ENCODE measurements around the gene DAG1.

Gene DAG1

DNA sequence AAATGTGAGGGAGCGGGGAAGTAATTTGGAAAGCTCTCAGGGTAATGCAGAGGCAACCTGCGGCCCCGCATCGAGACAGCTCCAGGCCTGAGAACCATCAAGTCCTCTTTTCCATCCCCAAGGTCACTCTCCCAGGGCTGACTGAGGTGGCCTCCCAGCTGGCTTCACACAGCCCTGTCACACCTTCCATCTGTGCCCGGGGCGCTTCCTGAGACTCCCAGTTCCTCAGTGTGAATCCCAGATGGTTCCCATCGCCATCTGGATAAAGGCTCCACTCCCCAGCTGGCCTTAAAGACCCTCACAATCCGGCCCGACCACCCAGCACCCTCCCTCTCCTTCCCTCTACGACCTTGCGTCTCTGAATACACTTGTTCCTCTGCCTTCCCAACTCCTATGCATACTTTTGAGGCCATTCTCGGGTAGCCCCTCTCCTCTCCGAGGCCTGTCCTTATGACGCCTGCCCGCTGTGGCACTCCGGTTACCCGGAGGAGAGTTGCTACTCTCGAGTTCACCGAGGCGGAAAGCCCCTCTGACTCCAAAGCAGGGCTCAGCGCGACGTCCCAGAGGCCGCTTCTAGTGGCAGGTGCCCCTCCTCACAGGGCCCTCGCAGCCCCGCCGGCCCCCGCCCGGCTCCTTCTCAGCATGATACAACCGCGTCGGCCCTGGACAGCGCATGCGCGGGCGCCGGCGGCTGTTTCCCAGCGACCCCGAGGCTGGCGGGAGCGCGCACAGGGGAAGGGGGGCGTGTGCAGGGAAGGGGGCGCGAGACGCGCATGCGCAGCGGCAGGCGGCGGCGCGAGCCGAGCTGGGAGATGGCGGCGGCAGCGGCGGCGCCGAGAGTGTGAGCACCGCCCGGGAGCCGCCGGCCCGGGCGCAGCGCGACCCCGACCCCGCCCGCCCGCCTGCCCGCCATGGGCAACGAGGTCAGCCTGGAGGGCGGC lies 83.9 kb downstream of the DAG1 start, which contains the start of gene BSN:
BSN (plus strand) TSS at position 786 of the 941 bp plus-strand sequence; CDS start at position 912, 126 bp downstream.
- 0 out of 2 replicates have a peak, but pooled peaks cover 5% of the 10 kb centered on the region for H3F3A ChIP-seq (ENCODE audit: control insufficient read depth, insufficient read depth)
- no peaks in the 10 kb centered on the region for H3K36me3 ChIP-seq (ENCODE audit: control insufficient read depth, low read length)
- peak within 1 kb of the TSS; percentile 79 for H3K4me3 ChIP-seq (ENCODE audit: low read length)
- H3K4me1 ChIP-seq (ENCODE audit: control insufficient read depth, low read length) = peaks cover 18% of the 10 kb centered on the region
- H4K20me1 ChIP-seq (ENCODE audit: control insufficient read depth, insufficient read depth, low read depth, low read length) = no peaks in the 10 kb centered on the region
- peaks cover 34% of the 10 kb centered on the region for H3K27me3 ChIP-seq (ENCODE audit: control insufficient read depth, low read length)
- no peak within 1 kb of the TSS for H3K27ac ChIP-seq (ENCODE audit: low read depth, low read length)
- peak within 1 kb of the TSS; percentile 92 for H3K4me2 ChIP-seq (ENCODE audit: low read length)
- H3K9me2 ChIP-seq (replicated peaks; ENCODE audit: control insufficient read depth, low read length) = no peaks in the 10 kb centered on the region
- H3K79me2 ChIP-seq (ENCODE audit: control insufficient read depth, low read length) = no peaks in the 10 kb centered on the region
- TF ChIP-seq, protein P1, sequence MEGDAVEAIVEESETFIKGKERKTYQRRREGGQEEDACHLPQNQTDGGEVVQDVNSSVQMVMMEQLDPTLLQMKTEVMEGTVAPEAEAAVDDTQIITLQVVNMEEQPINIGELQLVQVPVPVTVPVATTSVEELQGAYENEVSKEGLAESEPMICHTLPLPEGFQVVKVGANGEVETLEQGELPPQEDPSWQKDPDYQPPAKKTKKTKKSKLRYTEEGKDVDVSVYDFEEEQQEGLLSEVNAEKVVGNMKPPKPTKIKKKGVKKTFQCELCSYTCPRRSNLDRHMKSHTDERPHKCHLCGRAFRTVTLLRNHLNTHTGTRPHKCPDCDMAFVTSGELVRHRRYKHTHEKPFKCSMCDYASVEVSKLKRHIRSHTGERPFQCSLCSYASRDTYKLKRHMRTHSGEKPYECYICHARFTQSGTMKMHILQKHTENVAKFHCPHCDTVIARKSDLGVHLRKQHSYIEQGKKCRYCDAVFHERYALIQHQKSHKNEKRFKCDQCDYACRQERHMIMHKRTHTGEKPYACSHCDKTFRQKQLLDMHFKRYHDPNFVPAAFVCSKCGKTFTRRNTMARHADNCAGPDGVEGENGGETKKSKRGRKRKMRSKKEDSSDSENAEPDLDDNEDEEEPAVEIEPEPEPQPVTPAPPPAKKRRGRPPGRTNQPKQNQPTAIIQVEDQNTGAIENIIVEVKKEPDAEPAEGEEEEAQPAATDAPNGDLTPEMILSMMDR (IDR thresholded peaks at IDR 0.05; ENCODE audit: low read depth, low read length, poor library complexity, severe bottlenecking) = no peak
- no peak for TF ChIP-seq EZH2phosphoT487 (IDR thresholded peaks at IDR 0.05; ENCODE audit: borderline replicate concordance, low read length)
- H3K9me3 ChIP-seq (ENCODE audit: control insufficient read depth, insufficient read depth, low read length) = no peaks in the 10 kb centered on the region

DNA sequence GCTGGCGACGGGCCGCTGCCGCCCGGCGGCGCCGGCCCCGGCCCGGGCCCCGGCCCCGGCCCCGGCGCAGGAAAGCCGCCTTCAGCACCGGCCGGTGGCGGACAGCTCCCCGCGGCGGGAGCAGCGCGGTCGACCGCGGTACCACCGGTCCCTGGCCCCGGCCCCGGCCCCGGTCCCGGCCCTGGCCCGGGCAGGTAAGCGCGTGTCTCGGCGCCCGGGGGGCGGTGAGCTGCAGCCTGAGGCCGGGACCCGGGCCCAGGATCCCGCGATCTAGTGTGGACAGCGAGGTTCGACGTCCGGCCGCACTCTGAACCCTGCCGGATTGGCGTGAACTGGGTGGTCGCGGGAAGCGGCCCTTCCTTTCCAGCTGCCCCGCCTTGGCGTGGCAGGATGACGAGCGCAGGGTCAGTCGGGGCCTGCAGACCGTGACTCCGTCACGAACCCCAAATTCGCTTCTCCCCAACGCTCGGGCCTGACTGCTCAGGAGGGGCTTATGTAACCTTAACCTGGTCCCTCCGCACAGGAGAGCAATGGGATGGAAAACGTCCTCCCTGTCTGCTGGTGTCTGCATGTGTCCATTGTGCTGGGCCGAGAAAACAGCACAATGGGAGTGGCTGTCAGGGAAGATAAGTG lies 84.7 kb downstream of the DAG1 start:
- peak overlapping the region; percentile 56 for H3K4me2 ChIP-seq (ENCODE audit: low read length)
- peaks cover 34% of the 10 kb centered on the region for H3K27me3 ChIP-seq (ENCODE audit: control insufficient read depth, low read length)
- no peaks in the 10 kb centered on the region for H4K20me1 ChIP-seq (ENCODE audit: control insufficient read depth, insufficient read depth, low read depth, low read length)
- TF ChIP-seq EZH2phosphoT487 (IDR thresholded peaks at IDR 0.05; ENCODE audit: borderline replicate concordance, low read length) = no peak
- TF ChIP-seq, protein P1 (IDR thresholded peaks at IDR 0.05; ENCODE audit: low read depth, low read length, poor library complexity, severe bottlenecking) = no peak
- H3F3A ChIP-seq (ENCODE audit: control insufficient read depth, insufficient read depth) = 0 out of 2 replicates have a peak, but pooled peaks cover 5% of the 10 kb centered on the region
- no peaks in the 10 kb centered on the region for H3K9me2 ChIP-seq (replicated peaks; ENCODE audit: control insufficient read depth, low read length)
- no peak overlapping the region for H3K27ac ChIP-seq (ENCODE audit: low read depth, low read length)
- no peaks in the 10 kb centered on the region for H3K36me3 ChIP-seq (ENCODE audit: control insufficient read depth, low read length)
- H3K4me1 ChIP-seq (ENCODE audit: control insufficient read depth, low read length) = peaks cover 18% of the 10 kb centered on the region
- H3K79me2 ChIP-seq (ENCODE audit: control insufficient read depth, low read length) = no peaks in the 10 kb centered on the region
- peak overlapping the region; percentile 53 for H3K4me3 ChIP-seq (ENCODE audit: low read length)
- no peaks in the 10 kb centered on the region for H3K9me3 ChIP-seq (ENCODE audit: control insufficient read depth, insufficient read depth, low read length)

DNA sequence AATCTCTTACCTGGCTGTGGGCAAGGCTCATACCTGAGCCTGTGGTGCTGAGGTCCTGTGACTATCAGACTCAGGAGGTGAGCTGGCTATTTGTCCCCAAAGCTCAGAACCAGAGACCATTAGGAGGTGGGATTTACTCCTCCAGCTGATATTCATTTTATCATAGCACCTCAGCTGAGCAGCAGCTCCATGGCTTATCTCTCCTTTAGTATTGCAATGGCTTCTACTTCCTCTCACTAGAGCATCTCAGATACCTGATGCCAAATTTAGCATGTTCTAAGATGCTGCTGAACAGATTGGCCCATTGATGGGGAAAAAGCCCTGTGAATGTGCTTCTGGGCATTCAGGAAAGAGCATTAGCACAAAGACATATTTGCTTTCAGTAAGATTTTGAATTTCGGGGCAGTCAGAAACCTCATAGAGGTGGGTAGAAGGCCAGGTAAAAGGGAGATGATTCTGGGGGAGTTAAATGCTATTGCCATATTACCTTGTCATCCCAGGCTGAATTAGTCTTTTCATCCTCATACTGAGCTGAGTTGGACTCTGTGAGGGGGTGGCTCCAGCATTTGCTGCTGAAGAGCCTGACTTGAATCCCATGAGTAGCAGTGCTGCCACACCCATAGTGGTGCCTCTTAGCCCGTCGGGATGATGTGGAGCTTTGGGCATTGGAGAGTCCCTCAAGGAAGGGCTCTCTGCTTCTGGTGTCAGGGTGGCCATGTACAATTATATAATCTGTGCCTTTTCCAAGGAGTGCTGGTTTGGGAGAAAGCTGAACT lies 86.6 kb downstream of the DAG1 start:
- no peak for TF ChIP-seq EZH2phosphoT487 (IDR thresholded peaks at IDR 0.05; ENCODE audit: borderline replicate concordance, low read length)
- TF ChIP-seq, protein P1 (IDR thresholded peaks at IDR 0.05; ENCODE audit: low read depth, low read length, poor library complexity, severe bottlenecking) = no peak
- Histone ChIP-seq H3K4me1 (ENCODE audit: control insufficient read depth, low read length) (peaks cover 18% of the 10 kb centered on the region), H3K27me3 (ENCODE audit: control insufficient read depth, low read length) (peaks cover 46% of the 10 kb centered on the region), H3K4me2 (ENCODE audit: low read length) (no peak overlapping the region), H3F3A (ENCODE audit: control insufficient read depth, insufficient read depth) (0 out of 2 replicates have a peak, but pooled peaks cover 5% of the 10 kb centered on the region), H3K4me3 (ENCODE audit: low read length) (no peak overlapping the region), H3K79me2 (ENCODE audit: control insufficient read depth, low read length) (no peaks in the 10 kb centered on the region), H3K27ac (ENCODE audit: low read depth, low read length) (no peak overlapping the region), H3K9me3 (ENCODE audit: control insufficient read depth, insufficient read depth, low read length) (no peaks in the 10 kb centered on the region), H3K36me3 (ENCODE audit: control insufficient read depth, low read length) (no peaks in the 10 kb centered on the region), H3K9me2 (replicated peaks; ENCODE audit: control insufficient read depth, low read length) (no peaks in the 10 kb centered on the region), H4K20me1 (ENCODE audit: control insufficient read depth, insufficient read depth, low read depth, low read length) (no peaks in the 10 kb centered on the region)
